RWPE2 (cell line): ENCODE results near the gene MINDY3.

Source experiments
- ATAC-seq: fragments of 200-7000 bp; cut with Tn5 transposase; 3 replicates; pipeline ENCODE4 v1.9.1; 2021; ENCODE audit warnings: low read depth
- DNase-seq: peaks from one replicate; pipeline ENCODE4 v3.0.0-alpha.2; 2020; ENCODE audit warnings: low spot score
- H3K27ac ChIP-seq: fragments of 450-650 bp; 2 replicates; pipeline ENCODE4 v1.5.1; 2017; ENCODE audit warnings: mild to moderate bottlenecking; ENCODE audit not compliant: poor library complexity, severe bottlenecking
- H3K27me3 ChIP-seq: fragments of 250-450 bp; sonication (Bioruptor Pico); 2 replicates; pipeline ENCODE4 v1.5.1; 2021; ENCODE audit warnings: mild to moderate bottlenecking, moderate library complexity; ENCODE audit not compliant: insufficient read depth, poor library complexity, severe bottlenecking
- H3K36me3 ChIP-seq: fragments of 250-450 bp; sonication (Bioruptor Pico); 2 replicates; pipeline ENCODE4 v1.5.1; 2020; ENCODE audit warnings: low read depth, mild to moderate bottlenecking, moderate library complexity
- H3K4me1 ChIP-seq: fragments of 250-450 bp; sonication (Bioruptor Pico); 2 replicates; pipeline ENCODE4 v1.5.1; 2021; ENCODE audit warnings: mild to moderate bottlenecking, moderate library complexity; ENCODE audit not compliant: insufficient read depth, poor library complexity, severe bottlenecking
- H3K4me3 ChIP-seq: fragments of 250-450 bp; sonication (Bioruptor Pico); 2 replicates; pipeline ENCODE4 v1.5.1; 2021; ENCODE audit warnings: mild to moderate bottlenecking, moderate library complexity; ENCODE audit not compliant: severe bottlenecking
- H3K9me3 ChIP-seq: fragments of 250-450 bp; sonication (Bioruptor Pico); 2 replicates; pipeline ENCODE4 v1.5.1; 2021; ENCODE audit warnings: mild to moderate bottlenecking, moderate library complexity; ENCODE audit not compliant: severe bottlenecking
- TF ChIP-seq, protein P1 (sequence below): fragments of 450-650 bp; IDR thresholded peaks from one replicate; pipeline ENCODE4 v1.5.1; 2017; ENCODE audit warnings: mild to moderate bottlenecking, moderate library complexity; ENCODE audit not compliant: poor library complexity, severe bottlenecking

MINDY3 gene

DNA sequence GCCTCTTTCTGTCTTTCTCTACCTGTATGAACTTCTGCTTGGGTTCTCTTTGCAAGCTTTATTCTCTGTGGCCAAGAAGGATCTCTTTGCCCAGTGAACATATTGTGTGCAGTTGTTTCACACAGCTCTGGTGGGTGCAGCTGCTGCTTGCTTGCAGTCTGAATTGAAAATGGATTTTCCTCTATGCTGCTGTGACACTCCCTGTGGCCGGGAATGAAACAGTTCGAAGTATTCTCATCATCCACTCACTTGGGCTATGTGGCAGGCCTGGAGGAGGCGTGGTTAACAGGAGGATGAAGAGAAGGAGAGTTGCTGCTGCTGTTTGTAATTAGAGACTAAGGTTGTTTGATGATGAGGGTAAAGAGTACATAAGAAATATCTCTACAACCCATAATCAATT is 112.2 kb downstream of the MINDY3 start:
- DNase-seq (no peak), ATAC-seq (no peak)
- no peaks in the 10 kb centered on the region for H3K9me3 ChIP-seq
- no peaks in the 10 kb centered on the region for H3K36me3 ChIP-seq
- H3K4me1 ChIP-seq: no peaks in the 10 kb centered on the region
- TF ChIP-seq, protein P1, sequence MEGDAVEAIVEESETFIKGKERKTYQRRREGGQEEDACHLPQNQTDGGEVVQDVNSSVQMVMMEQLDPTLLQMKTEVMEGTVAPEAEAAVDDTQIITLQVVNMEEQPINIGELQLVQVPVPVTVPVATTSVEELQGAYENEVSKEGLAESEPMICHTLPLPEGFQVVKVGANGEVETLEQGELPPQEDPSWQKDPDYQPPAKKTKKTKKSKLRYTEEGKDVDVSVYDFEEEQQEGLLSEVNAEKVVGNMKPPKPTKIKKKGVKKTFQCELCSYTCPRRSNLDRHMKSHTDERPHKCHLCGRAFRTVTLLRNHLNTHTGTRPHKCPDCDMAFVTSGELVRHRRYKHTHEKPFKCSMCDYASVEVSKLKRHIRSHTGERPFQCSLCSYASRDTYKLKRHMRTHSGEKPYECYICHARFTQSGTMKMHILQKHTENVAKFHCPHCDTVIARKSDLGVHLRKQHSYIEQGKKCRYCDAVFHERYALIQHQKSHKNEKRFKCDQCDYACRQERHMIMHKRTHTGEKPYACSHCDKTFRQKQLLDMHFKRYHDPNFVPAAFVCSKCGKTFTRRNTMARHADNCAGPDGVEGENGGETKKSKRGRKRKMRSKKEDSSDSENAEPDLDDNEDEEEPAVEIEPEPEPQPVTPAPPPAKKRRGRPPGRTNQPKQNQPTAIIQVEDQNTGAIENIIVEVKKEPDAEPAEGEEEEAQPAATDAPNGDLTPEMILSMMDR: no peak
- H3K27ac ChIP-seq: no peak overlapping the region
- no peak overlapping the region for H3K4me3 ChIP-seq
- H3K27me3 ChIP-seq: no peaks in the 10 kb centered on the region

DNA sequence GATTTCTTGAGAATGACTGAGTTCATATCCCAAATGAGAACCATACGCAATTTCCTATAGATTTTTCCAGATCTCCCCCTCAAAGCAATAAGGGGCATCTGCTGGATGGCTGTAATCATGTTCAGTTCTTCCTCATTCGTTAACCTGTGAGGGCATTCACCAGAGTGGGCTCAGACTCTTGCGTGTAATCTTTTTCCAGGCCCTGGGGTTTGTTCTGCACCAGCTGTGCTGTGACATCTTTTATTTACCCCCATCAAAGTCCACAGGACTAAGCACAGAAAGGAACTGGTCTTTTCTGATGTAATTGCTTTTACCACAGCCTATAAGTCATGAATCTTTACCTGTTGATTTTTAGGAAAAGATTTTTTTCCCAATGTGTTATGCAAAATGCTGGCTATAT is 112.7 kb downstream of the MINDY3 start:
- TF ChIP-seq, protein P1: no peak

DNA sequence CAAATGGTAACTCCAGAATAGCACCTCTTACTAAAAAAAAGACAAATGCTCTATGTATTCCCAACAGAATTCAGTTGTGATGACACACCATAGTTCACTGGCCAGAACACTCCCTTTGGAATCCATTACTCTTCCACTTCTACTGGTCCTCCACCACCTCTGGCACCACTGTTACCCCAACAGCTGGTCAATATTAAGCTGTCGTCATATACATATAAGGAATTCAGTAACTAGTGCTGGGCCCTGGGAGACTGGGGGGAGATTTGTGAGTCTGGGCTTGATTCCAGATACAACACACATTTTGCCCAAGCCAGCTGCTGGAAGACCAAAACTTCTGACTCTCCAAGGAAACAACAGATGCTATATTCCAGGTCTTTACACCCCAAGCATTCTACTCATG is 114.6 kb downstream of the MINDY3 start:
- Histone ChIP-seq H3K36me3 (no peaks in the 10 kb centered on the region), H3K4me1 (no peaks in the 10 kb centered on the region), H3K9me3 (no peaks in the 10 kb centered on the region), H3K27ac (no peak overlapping the region), H3K4me3 (no peak overlapping the region), H3K27me3 (no peaks in the 10 kb centered on the region)
- TF ChIP-seq, protein P1: no peak
- ATAC-seq (no peak), DNase-seq (no peak)

More for the DNA sequence above, 112.7 kb downstream of the MINDY3 start:
- Histone ChIP-seq H3K4me1 (no peaks in the 10 kb centered on the region), H3K27me3 (no peaks in the 10 kb centered on the region), H3K9me3 (no peaks in the 10 kb centered on the region), H3K27ac (no peak overlapping the region), H3K36me3 (no peaks in the 10 kb centered on the region), H3K4me3 (no peak overlapping the region)
- no peak for ATAC-seq
- DNase-seq: no peak

DNA sequence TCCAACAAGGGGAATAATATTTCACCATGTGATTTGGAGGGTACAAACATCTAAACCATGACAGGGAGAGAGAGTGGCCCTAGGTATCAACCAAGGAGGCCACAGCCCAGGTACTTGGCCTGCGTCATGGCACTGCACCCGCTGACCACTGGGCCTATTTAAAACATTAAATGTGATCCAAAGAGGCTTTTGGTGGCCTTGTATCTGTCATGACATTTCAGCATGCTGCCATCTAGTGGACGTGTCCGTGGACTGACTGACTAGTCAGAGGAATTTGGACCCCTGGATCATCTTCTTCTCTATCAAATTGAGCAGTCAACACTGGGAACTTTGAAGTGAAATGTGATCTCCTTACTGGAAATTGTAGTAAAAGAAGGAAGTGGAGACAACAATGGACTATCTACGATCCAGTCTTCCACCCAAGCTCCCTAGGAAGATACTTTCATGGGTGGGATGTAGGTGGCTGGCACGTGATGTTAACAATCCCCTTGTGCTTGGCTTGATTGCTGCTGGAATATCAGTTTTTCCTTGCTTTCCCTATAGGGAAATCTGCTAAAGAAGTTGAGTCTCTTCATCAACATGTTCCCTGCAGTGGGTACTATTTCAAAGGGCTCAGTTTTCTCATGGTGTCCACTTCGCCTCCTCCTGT is 116.0 kb downstream of the MINDY3 start:
- ATAC-seq: no peak
- Histone ChIP-seq H3K27ac (no peak overlapping the region), H3K36me3 (no peaks in the 10 kb centered on the region), H3K4me3 (no peak overlapping the region), H3K4me1 (no peaks in the 10 kb centered on the region), H3K9me3 (no peaks in the 10 kb centered on the region), H3K27me3 (peaks cover 2% of the 10 kb centered on the region)
- TF ChIP-seq, protein P1: peak; percentile 59
- DNase-seq: no peak

DNA sequence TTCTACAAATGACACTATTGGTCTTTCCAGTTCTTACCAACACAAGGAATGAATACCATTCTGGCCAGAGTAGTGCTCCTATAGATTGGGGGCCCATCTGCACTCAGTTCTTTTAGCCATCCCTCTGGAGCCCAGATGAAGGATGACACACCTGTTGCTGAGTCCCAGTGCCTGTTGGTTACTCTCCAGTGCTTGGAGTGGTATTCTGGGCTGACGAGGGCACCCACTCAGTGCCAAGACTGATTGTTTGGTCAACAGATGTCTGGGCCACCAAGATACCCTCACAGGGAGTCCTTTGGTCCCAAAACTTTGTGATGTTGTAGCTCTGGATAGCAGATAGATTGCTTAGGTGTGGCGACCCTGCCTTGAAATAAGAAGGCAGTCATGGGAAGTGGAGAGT is 116.9 kb downstream of the MINDY3 start:
- Histone ChIP-seq H3K4me3 (no peak overlapping the region), H3K27me3 (peaks cover 2% of the 10 kb centered on the region), H3K4me1 (no peaks in the 10 kb centered on the region), H3K27ac (no peak overlapping the region), H3K9me3 (no peaks in the 10 kb centered on the region), H3K36me3 (no peaks in the 10 kb centered on the region)
- TF ChIP-seq, protein P1: no peak
- DNase-seq: no peak
- no peak for ATAC-seq
